Right lung (tissue), 5 donors: ENCODE measurements around the gene PCED1A. TPM values are rescaled to one million over a fixed set of nuclear protein-coding genes. Genes with fewer than 3 reads are reported as not detected.

ENCODE experiments used
- DNase-seq, 2 donors: peaks; one replicate each; pipeline ENCODE4 v3.0.0-alpha.2; 2013
- polyA plus RNA-seq, 5 donors: library from polyadenylated mRNA; unstranded; fragments of 120-200 nt; gene quantifications; one replicate each; pipeline versions ENCODE4 v1.2.1 to v1.2.3, GENCODE V29; 2013; ENCODE audit warnings: inconsistent platforms in 1 of 5, low replicate concordance in 1 of 5; ENCODE audit not compliant: insufficient read length in 5 of 5, insufficient read depth in 1 of 5

PCED1A gene
- polyA plus RNA-seq, 5 donors, result 41.5 to 68.8 (median 61.8) TPM

DNA sequence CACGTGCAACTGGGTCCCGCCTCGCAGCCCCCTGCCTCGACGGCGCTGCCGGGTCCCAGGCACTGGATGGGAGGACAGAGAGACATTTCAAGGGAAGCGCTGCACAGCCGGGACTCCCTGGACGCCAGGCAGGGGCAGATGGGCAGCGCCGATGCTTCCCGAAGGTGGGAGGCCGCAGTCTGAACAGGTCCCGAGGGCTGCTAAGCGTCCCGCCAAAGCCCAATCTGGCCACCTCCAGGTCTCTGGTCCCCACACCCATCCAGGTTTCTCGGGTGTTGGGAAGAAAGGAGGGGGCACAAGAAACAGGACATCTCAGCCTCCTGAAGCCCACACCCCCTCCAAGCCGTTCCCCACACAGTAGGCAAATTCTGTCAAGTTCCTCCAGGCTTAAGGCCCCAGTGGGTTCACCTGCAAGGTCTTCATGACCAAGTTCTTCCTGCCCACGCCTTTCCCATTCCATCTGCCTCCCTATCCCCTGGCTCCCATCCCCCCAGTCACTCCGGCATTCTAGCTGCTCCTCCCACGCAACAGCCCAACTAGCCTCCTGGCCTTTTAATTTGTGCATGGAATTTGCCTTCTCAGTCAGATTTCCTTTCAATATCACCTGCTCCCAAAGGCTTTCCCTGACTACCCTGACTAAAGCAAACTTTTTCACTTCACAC lies 34.6 kb downstream of the PCED1A start:
- DNase-seq, result no peak

DNA sequence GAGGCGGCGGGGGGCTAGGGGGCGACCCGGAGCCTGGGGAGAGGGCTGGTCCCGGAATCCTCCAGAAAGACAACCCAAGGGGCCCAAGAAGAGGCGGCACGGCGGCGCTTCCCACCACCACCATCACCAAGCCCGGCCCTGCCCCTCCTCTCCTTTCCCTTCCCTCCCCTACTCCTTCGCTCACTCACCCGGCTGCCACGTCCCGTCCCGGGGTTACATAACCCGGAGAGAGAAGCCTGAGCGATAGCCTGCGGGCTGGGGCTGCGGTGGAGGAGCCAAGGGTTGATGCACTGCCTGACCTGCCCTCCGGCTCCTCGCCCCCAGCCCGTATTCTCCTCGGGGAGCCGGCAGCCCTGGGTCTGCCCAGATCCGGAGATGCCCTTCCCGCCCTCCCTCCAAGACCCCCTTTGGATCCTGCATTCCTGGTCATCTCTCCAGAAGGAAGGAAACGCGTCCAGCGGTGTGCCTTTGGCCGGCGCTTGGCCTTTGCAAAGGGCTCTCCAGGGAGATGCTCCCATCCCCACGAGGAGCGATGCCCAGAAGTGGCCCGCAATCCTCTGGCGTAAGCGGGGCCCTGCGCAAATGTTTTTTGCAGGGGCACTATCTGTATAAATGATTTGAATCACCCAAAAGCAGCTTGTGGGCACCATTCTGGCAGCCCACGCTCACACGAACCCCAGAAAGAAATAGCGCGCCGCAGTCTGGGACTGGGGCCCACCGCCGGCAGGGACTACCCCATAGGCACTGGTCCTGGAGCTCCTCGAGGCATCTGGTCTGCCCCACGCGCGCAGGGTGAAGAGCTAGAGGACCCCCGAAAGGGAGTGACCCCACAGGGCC lies 35.4 kb downstream of the PCED1A start:
- DNase-seq, result no peak

GRCh38 chr20:2804041-2804828 lies 36.2 kb downstream of the PCED1A start:
- DNase-seq, result no peak

DNA sequence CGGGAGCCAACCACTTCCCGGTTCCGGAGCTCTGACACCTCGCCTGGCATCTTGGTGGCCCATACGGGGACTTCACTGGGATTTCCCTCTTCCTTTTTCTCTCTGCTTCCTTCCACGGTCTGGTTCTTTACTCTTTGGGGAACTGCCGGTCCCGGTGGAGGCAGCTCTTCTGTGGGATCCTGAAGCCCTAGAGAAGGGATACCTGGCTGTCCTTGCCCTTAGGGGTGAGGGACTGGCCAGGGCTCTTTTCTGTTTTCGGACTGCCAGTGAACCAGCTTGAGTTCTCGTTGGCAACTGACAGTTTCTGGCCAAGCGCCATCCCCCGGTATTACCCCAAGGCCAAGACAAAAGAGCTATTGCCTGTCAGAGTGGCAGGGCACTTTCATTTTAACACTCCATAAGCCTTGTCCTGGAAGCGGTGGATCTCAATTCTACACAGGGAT lies 39.1 kb downstream of the PCED1A start:
- no peak for DNase-seq

- DNase-seq, result peak in 1 of 2 donors; percentile 55
These were observed 39.8 kb downstream of the PCED1A start, which contains the start of gene CPXM1 for GRCh38 chr20:2800521-2801285. Gene CPXM1, minus strand, starts transcription at chr20:2800627. Its CDS starts 55 bp downstream, at chr20:2800572.

DNA sequence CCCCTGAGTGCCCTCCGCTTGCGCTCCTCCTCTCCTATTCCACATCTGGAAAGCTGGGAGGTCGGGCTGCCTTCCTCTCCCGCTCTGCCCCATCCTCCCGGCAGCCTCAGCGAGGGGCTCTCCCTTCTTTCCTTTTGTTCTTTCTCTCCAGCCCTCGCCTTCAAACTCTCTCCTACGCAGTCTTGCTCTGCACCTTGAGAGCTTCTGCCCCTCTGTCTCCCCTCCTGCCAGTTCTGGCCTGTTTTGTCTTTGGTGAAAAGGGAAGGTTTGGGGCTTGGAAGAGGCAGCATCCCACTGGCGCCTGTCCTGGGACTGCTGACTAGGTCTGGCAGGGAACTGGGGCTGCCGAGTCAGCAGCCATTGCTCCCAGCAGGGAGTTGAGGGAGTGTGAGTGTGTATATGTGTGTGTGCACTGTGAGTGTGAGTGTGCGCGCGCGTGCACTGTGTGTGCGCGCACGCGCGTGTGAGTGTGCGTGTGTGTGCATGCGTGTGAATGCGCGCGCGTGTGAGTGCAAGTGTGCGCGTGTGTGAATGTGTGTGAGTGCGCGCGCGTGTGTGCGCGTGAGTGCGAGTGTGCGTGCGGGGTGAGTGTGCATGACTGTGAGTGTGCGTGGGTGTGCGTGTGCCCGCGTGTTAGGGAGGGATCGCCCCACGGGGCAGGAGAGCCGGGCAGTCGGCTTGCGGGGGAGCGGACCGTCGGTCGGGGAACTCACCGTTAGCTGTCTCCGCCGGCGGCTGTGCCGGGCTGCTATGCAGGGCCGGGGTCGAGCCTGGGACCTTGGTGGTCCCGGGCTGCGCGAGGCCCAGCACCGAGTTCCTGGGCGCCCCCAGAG lies 40.6 kb downstream of the PCED1A start:
- DNase-seq, result peak in 1 of 2 donors; percentile 17

DNA sequence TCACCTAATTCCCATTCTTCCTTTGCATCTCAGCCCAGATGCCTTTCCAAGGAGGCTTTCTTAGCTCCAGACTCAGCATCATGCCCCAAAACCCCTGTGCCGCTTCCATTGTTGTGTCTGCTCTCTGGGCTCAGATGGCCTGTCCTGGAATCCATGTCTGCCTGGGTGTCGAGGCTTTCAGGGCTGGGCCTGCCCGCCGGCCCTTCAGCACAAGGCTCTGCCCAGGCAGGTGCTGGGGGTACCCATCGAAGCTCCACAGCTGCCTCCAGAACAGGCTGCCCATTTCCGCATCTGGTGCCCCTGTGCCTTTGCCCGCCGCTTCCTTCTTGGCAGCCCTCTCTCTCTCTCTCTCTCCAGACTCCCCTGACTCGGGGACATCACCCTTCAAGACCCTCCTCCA lies 41.2 kb downstream of the PCED1A start:
- no peak for DNase-seq

DNA sequence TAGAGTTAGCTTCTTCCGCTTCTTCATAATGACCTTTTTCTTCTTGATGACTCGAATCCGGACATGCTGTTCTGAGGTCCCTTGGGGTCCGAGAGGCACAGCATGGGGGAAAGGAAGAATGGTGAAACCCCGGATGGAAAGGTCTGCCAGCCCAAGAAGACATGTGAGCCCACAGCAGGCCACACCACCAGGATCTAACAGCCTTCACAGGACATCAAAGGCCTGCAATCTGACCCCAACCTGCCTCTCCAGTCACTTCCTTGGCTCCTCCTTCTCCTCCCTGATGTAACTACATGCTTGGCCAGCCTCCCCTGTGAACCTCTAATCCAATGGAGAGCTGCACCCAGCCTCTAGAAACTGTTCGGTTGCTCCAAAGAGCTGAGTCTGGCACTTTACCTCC lies 41.6 kb downstream of the PCED1A start:
- DNase-seq, result no peak

DNA sequence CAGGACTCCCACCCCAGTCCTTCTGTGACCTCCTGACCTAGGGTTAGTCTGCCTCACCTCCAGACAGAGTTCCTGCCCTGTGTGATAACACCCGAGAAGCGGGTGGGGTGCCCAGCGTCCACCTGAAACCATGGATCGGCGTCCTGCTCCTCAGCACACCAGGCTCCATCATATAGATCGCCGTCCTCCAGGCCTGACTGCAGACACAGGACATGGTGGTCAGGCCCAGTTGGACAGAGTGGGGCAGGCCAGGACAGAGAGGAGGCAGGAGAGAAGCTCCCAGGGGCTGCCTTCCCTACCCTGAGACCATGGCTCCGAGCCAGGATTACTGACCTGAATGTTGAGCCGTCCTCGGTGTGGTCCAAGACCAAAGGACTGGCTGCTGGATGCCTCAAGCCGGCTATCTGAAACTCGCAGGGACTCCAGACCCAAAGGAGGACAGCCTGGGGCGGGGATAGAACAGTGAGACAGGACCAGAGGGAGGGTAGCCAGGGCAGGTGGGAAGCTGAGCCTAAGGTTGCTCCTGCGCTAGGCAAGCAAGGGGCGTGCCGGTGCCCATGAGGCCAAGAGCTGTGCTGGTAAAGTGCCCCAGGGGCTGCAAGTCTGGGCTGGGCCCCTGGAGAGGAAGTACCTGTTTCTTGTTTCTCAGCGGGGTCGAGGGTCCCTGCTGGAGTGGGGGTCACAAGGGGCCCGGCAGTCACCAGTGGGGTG lies 42.2 kb downstream of the PCED1A start:
- DNase-seq, result no peak

DNA sequence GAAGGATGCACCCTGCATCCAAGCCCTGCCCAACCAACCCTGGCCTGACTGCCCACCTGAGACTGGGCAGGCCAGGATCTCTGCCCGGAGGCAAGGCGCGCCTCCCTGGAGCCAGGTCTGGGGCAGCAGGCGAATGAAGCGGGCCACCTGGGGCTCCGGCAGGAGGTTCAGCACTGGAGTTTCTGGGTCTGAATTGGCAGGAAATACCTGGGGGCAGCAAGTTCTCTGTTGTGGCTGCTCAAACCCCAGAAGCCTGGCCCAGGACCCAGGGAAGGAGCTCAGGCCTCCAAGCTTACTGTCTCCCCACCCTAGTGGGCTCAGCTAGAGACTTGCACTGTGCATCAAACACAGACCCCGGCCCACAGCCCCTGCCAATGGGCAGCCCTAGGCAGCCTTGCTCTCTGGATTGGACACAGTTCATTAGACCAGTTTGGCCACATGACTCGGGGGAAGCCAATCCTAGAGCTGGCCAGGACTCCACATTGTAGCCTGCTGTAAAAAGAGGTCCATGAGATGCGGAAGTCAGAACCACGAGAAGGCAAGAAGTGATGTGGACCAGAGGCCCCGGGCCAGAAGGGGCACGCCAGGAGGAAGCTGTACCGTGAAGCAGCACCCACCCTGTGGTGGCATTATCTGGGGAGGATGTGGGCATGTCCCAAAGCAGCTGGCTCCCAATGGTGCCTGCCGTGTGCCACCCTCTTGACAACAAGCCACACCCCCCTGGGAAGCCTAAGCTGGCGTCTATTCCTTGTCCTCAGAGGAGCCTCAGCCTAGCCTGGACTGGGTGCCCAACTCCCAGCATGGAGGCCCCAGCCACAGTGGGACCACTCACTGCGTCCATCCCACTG lies 43.1 kb downstream of the PCED1A start:
- no peak for DNase-seq

- DNase-seq, result no peak
These were observed 44.3 kb downstream of the PCED1A start for GRCh38 chr20:2796011-2796660.

GRCh38 chr20:2795451-2795850 lies 45.0 kb downstream of the PCED1A start:
- no peak for DNase-seq

DNA sequence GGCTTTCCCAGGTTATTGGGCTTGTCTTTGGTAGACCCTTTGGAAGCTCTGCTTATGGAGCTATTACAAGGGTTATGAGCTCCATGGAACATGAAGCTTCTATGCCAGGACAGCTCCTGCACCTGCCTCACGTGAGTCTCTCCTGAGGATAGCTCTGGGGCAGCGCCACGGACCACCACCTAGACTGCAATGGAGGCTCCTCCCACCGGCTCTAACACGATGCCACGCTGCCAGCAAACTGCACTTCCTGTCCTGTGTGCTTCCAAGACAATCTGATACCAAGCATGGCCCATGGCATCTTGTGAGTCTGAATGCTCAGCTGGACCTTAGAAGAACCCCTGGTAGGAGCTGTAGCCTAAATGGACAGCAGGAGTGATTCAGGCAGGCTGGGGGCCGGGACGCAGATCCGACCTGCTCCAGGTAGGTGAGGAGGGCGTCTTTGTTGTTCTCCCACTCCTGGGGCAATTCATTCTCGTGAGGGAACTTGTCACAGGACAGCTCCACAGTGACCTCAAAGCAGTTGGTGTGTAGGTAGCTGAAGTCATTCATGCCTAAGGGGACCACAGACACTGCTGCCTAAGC lies 45.5 kb downstream of the PCED1A start:
- no peak for DNase-seq

GRCh38 chr20:2794202-2794748 lies 46.2 kb downstream of the PCED1A start:
- DNase-seq, result no peak

- no peak for DNase-seq
These were observed 47.0 kb downstream of the PCED1A start for GRCh38 chr20:2793471-2793870.
